HG03432 (cell line): ENCODE measurements around the gene ADGRE2.
"Not testable (repeated sequence)": the region's sequence is repeated elsewhere in the genome, so short reads cannot be mapped to it uniquely, and the experiment has no call there.

Experiments
- ATAC-seq: cut with Tn5 transposase; IDR thresholded peaks from one replicate; pipeline ENCODE4 v1.9.1; 2021; ENCODE audit warnings: mild to moderate bottlenecking, moderate library complexity; ENCODE audit not compliant: unreplicated experiment

The ADGRE2 gene

DNA sequence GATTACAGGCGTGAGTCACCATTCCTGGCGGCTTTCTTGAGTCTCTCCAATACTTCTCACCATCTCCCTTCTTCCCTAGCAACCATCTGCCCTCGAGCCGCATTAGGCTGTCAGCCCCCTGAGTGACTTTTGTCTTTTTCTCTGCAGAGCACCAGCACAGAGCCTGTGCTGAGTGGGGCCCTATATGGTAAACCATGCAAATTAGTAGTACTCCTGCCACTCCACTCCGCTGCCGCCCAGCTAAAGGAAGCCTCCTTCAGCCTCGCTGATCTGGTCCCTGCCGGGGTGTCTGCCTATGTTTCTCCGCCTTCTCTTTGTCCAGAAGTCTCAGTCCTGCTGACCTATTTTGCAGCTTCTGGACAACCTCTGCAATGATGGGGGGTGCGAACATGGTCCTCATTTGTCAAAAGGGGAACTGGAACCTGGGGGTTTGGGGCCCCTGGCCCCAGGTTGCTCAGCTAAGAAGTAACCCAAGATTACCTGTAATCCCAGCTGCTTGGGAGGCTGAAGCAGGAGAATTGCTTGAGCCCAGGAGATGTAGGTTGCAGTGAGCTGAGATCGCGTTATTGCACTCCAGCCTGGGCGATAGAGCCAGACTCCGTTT lies 2.4 kb upstream of the ADGRE2 start:
- not testable (repeated sequence) for ATAC-seq

- ATAC-seq, result no peak
Observed at GRCh38 chr19:14779151-14779550, 791 bp upstream of the ADGRE2 start.

DNA sequence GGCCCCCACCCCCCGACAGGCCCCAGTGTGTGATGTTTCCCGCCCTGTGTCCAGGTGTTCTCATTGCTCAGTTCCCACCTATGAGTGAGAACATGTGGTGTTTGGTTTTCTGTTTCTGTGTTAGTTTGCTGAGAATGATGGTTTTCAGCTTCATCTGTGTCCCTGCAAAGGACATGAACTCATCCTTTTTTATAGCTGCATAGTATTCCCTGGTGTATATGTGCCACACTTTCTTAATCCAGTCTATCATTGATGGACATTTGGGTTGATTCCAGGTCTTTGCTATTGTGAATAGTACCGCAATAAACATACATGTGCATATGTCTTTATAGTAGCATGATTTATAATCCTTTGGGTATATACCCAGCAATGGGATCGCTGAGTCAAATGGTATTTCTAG lies 715 bp downstream of the ADGRE2 start:
- not testable (repeated sequence) for ATAC-seq

DNA sequence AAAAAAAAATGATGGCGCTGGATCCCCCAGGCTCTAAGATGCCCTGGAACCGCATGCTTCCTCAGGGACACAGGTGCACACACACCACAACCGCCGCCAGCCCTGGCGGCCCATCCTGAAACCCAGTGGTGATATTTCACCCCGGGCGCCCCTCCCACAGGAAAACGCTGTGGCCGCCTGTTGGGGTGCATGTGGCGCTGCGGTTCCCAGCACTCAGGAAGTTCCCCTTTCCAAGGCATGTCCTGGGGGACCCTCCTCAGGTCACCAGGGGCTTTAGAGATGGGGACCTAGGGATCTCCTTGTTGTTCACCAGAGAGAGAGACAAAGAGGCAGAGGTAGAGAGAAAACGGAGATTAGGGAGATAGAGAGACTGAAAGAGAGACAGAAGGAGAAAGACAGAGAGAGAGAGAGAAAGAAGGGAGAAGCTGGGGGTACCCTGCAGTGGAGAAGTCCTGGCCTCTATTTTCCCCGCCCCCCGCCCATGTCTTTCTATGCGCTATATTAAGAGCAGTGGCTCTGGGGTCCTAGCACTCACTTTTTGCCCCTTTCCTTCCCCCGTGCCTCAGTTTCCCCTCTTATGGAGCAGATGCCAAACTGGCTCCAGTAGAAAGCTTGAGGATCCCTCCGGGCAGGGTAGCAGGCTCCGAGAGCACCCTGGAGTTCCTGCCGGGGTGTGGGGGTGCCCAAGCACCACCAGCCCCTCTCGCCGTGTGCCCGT lies 2.3 kb downstream of the ADGRE2 start:
- no peak for ATAC-seq

- ATAC-seq, result not testable (repeated sequence)
Observed at GRCh38 chr19:14775326-14775725, 3.0 kb downstream of the ADGRE2 start.

DNA sequence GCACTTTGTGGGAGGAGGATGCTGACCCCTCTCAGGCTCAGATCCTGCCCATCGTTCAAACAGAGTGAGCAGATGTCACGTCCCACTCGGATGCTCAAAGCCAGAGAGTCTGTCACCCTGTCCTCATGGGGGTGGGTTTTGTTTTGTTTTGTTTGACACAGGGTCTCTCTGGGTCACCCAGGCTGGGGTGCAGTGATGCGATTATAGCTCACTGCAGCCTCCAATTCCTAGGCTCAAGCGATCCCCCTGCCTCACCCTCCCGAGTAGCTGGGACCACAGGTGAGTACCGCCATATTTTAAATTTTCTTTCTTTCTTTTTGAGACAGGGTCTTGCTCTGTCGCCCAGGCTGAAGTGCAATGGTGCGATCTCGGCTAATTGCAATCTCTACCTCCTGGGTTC lies 4.0 kb downstream of the ADGRE2 start:
- ATAC-seq, result no peak

GRCh38 chr19:14773722-14774121 lies 4.6 kb downstream of the ADGRE2 start:
- not testable (repeated sequence) for ATAC-seq

DNA sequence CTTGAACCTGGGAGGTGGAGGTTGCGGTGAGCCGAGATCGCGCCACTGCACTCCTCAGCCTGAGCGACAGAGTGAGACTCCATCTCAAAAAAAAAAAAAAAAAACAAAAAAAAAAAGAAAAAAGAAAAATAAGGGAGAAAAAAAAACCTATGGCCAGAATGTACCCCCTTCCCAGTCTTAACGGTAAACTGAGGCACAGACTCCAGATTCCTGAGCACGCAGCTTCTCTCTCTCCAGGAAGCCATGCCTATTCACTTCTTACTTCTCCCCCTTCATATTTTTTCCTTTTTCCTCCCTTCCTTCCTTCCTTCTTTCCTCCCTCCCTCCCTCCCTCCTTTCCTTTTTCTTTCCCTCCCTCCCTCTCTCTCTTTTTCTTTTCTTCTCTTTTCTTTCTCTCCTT lies 5.4 kb downstream of the ADGRE2 start:
- no peak for ATAC-seq

DNA sequence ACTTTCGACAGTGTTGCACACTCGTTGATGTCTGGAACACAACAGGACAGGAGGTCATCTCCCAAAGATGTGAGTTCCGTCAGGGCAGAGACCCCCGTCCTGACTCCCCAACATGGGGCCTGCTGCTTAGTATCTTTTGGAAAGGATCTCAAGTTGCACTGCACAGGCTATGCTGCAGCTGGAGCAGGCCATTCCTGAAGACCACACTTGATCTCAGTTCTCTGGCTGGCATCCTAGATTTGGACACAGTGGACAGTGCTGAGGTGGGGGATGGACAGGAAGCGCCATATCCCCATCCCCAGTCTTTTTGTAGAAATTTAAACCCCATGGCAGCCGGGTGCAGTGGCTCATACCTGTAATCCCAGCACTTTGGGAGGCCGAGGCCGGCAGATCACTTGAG lies 5.9 kb downstream of the ADGRE2 start:
- no peak for ATAC-seq

DNA sequence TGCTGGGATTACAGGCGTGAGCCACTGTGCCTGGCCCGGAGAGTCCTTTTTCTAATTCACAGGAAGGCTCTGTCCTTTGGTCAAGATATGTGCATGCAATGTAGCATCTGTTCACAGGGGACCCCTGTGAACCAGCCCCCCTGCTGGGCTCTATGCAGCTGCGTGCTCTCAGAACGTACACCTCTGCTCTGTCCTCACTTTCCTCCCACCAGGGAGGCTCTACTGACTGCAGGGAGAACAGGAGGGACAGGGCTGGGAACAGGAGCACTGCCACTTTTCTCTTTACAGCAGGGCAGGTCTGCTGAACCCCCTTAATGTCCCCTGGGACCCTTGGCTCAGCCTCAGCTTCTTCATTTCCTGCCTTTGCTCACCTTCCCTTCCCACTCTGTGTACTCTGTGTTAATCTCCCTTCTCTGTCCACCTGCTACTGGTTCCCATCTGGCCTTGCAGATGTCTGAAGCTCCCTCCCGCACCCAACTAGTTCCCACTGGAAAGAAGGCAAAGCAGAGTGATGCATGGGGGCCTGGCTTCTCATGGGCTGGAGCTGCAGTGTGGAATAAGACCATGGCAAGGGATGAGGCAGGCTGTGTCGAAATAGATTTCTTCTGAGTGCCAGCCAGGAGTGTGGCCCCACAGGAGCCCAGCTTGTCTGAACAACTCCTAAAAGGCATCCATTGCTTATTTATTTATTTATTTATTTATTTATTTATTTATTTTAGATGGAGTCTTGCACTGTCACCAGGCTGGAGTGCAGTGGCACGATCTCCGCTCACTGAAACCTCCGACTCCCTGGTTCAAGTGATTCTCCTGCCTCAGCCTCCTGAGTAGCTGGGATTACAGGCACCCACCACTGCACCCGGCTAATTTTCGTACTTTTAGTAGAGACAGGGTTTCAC lies 7.2 kb downstream of the ADGRE2 start:
- ATAC-seq, result no peak

GRCh38 chr19:14770136-14770535 lies 8.2 kb downstream of the ADGRE2 start:
- no peak for ATAC-seq

GRCh38 chr19:14769201-14769600 lies 9.2 kb downstream of the ADGRE2 start:
- ATAC-seq, result no peak

- ATAC-seq, result no peak
Observed at GRCh38 chr19:14768001-14768400, 10.4 kb downstream of the ADGRE2 start.

DNA sequence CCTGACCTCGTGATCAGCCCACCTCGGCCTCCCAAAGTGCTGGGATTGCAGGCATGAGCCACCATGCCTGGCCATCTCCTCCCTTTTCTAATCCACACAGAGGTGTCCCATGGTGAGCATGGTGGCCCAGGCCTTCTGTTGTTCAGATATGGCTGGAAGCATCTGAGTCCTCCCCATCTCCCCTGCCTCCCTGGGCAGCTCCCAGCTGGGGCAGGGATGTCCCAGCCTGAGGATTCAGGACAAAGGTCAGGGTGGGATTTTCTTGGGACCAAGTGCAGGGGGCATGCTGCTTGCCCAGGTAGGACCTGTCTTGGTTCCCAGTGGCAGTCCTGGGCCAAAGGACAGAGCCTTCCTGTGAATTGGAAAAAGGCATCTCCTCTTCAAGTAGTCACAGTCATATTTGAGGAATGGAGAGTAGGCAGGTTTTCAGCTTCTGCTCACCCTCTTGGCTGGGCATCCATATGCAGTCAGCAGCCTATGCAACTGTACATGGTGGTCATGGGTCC lies 10.8 kb downstream of the ADGRE2 start:
- ATAC-seq, result no peak

DNA sequence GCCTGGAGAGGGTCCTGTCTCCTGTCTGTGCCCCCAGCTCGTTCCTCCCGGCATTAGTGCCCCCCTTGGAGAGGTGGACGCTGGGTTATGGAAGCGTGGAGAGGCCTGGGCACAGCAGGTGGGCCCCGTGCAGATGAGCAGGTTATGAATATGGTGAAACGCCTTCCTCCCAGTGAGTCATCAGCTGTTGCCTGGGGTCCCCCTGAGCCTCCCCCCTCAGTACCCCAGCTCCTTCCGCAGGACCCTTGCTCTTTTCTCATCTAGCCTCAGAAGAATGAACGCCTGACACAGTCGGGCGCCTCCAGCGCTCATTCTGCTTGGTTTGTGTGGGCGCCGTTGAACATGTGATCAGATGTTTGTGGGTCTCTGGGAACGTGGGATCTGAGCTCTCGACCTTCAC lies 12.5 kb downstream of the ADGRE2 start:
- not testable (repeated sequence) for ATAC-seq

DNA sequence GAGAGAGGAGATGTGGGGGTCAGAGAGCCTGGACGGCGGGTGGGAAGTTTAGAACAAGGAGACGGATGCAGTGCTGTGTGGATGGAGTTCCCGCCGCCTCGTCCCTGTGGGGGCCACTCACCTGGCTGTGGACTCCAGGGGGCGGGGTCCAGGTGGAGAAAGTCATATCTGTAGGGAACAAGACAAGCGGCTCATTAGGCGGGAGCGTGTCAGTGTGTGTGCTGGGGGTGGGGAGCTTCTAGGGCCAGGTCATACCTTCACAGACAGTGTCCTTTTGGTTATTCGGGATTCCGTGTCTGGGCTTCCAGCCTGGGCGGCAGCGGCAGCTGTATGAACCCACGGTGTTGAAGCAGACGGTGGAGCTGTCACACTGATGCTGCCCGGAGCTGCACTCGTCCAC lies 13.0 kb downstream of the ADGRE2 start:
- ATAC-seq, result not testable (repeated sequence)

GRCh38 chr19:14764401-14764800 lies 14.0 kb downstream of the ADGRE2 start:
- no peak for ATAC-seq

GRCh38 chr19:14763497-14764145 lies 14.7 kb downstream of the ADGRE2 start:
- ATAC-seq, result no peak

DNA sequence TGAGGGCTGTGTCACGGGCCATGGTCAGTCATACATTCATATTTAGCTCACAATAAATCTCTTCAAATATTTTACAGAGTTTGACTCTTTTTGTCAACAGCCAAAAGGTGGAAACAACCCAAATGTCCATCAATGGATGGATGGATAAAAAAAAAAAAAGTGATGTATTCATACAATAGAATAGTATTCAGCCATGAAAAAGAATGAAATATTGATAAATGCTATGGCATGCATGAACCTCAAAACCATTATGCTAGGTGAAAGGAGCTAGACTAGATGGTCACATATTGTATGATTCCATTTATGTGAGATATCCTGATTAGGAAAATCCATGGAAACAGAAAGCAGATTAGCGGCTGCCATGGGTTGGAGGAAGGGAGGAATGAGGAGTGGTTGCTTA lies 16.2 kb downstream of the ADGRE2 start:
- ATAC-seq, result no peak

DNA sequence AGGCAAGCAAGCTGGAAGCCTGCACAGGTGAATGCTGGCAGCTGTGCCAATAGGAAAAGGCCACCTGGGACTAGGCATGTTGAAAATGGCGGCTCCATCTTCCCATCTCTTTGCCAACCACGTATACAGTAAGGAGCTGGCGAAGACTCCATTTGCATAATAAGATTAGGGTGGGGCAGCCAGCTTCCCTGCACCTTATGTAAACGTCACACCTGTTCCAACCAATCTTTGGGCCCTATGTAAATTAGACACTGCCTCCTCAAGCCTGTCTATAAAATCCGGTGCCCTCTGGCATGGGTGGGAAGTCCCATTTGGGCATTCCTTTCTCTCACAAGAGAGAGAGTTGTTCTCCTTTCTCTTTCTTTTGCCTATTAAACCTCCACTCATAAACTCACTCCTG lies 16.8 kb downstream of the ADGRE2 start:
- no peak for ATAC-seq

- no peak for ATAC-seq
Observed at GRCh38 chr19:14758816-14759215, 19.5 kb downstream of the ADGRE2 start.
